HG02610 (cell line): ENCODE results near the gene CATSPERE.

Source experiments
- ATAC-seq: cut with Tn5 transposase; IDR thresholded peaks from one replicate; pipeline ENCODE4 v1.9.1; 2021; ENCODE audit warnings: mild to moderate bottlenecking, moderate library complexity; ENCODE audit not compliant: unreplicated experiment

The CATSPERE gene, protein sequence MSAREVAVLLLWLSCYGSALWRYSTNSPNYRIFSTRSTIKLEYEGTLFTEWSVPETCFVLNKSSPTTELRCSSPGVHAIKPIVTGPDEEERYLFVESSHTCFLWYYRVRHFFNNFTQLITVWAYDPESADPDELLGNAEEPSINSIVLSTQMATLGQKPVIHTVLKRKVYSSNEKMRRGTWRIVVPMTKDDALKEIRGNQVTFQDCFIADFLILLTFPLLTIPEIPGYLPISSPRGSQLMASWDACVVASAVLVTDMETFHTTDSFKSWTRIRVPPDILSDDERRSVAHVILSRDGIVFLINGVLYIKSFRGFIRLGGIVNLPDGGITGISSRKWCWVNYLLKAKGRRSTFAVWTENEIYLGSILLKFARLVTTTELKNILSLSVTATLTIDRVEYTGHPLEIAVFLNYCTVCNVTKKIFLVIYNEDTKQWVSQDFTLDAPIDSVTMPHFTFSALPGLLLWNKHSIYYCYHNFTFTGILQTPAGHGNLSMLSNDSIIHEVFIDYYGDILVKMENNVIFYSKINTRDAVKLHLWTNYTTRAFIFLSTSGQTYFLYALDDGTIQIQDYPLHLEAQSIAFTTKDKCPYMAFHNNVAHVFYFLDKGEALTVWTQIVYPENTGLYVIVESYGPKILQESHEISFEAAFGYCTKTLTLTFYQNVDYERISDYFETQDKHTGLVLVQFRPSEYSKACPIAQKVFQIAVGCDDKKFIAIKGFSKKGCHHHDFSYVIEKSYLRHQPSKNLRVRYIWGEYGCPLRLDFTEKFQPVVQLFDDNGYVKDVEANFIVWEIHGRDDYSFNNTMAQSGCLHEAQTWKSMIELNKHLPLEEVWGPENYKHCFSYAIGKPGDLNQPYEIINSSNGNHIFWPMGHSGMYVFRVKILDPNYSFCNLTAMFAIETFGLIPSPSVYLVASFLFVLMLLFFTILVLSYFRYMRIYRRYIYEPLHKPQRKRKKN

GRCh38 chr1:244461245-244462071 is at the start of gene CATSPERE:
Gene CATSPERE, plus strand, starts transcription at chr1:244461273. Its CDS starts 157 bp downstream, at chr1:244461430.
- ATAC-seq: peak; percentile 98

- no peak for ATAC-seq
These were observed 48.9 kb upstream of the CATSPERE start for GRCh38 chr1:244412176-244412575.

GRCh38 chr1:244413736-244414135 is 47.3 kb upstream of the CATSPERE start:
- no peak for ATAC-seq

GRCh38 chr1:244414543-244414942 is 46.5 kb upstream of the CATSPERE start:
- ATAC-seq: no peak

GRCh38 chr1:244419024-244419423 is 42.0 kb upstream of the CATSPERE start:
- ATAC-seq: no peak

GRCh38 chr1:244422174-244422573 is 38.9 kb upstream of the CATSPERE start:
- ATAC-seq: no peak

DNA sequence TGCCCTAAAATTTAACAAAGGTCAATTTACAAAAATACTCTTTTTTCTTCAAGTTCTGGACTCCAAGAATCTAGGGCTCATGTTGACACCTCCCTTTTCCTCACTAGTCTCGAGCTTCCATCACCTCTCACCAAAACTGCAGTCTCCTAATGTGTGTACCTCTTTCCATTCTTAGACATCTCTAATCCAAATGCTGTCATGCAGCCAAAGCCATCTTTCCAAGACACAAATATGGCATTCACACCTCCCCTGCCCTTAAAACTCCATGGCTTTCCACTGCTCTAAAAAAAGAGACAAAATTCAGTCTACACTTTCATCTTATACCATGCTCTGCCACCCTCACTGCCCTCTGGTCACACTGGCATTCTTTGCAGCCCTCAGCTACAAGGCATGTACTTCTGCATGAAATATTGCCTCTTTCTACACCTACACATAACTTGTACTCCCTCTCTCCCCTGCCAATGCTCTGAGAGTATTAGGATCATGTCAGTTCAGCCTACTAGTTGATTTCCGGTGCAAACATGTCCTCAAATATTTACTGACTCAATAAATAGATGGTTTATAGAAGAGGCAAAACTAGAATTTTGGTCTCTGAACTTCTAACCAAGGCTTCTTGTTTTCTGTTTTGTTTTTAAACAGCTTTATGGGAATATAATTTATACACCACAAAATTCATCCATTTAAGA is 36.3 kb upstream of the CATSPERE start:
- ATAC-seq: no peak

- no peak for ATAC-seq
These were observed 33.4 kb upstream of the CATSPERE start for GRCh38 chr1:244427647-244428046.

GRCh38 chr1:244429818-244430217 is 31.3 kb upstream of the CATSPERE start:
- no peak for ATAC-seq

- no peak for ATAC-seq
These were observed 29.9 kb upstream of the CATSPERE start for GRCh38 chr1:244431166-244431565.

DNA sequence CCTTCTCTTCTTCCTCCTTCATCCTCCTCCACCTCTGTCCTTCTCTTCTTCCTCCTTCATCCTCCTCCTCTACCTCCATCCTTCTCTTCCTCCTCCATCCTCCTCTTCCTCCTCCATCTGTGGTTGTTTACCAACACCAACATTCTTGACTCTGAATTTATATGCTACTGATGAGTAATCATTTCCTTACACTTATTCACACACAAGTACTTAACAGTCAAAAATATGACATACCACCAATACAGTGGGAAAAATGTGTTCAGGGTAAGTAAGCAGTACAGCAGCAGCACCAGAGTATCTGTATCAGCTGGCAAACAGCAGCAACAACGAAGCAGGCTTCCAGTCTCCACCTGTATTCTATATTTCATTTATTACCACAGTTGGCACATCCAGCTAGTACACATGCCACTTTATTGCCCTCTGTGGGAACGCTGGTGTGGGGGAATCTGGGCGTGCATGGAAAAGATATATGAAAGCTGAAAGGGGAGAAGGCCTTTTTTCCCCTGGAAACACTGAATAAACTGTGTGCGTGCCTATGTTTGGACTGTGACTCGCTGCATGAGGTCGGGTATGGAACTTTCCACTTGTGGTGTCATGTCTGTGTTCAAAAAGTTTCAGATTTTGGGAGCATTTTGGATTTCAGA is 25.4 kb upstream of the CATSPERE start:
- ATAC-seq: no peak

DNA sequence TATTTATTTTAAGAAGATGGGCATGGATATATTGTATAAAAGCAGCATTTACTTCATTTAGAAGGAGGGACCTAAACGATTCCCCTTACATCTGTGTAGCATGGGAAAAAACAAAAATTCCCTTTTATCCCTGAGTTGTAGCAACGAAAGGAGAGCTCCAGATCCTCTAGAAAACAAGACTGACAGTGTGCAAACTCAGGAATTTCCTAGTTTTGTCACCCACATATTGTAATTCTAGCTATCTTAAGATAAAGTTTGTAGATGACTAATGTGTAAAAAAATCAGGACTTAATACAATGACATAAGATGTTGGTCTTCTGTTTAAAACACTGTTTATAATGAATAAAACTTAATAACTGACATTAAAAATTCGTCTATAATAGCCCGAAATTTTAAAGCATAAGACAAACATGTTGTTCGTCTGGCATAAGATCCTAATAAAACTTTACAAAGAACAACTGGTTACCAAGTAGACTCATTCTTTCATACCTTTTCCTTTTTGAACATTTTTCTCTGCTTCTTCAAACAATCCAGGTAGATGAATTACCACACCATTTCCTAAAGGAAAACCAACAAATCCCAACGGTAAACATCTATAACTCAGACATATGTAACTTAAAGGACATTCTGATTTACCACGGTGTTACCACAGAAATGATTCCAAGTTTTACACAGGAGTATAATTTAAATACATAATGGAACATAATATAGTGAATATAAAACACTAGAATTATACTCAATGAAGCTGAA is 24.6 kb upstream of the CATSPERE start:
- ATAC-seq: no peak

DNA sequence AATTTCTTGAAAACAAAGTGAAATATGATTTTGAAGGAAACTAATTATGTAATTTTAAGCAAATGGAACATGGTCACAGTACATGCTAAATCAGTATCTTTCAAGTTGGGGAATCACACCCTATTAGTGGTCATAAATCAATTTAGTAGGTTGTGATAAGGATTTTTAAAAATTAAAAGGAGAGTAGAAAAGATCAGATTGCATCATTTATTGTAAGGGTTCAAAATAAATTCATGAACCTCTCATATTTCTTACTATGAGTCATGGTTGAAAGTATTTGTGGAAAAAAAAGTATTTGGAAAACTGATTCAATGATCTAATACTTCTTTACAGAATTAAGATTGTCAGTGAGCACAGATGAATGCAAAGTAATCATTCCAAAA is 24.0 kb upstream of the CATSPERE start:
- ATAC-seq: no peak

DNA sequence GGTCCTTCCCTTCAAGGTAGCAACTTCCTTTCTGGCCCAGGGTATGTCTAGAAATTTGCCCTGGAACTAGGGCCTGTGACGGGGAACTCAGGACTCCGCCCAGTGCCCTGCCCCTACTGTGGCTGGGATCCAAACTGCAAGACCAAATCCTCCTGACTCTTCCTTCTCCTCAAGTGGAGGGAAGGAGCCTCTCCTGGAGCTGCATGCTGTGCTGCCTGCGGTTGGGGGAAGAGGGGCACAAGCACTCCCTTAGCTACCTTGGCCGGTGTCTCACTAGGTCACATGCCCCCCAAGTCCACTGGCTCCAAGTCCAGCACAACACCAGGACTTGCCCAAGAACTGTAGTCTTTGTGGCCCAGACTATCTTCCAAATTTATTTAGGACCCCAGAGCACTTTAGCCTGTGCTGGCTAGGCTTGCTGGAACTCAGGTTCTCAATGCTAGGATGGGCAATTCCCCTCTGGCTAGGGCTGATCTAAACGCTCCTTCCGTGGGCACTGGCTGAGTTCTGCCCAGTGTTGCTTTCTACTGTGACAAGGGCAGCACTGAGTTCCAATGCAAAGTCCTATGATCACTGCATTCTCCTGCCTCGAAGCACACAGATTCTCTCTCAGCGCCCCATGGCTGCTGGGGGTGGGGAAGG is 21.6 kb upstream of the CATSPERE start:
- ATAC-seq: no peak

DNA sequence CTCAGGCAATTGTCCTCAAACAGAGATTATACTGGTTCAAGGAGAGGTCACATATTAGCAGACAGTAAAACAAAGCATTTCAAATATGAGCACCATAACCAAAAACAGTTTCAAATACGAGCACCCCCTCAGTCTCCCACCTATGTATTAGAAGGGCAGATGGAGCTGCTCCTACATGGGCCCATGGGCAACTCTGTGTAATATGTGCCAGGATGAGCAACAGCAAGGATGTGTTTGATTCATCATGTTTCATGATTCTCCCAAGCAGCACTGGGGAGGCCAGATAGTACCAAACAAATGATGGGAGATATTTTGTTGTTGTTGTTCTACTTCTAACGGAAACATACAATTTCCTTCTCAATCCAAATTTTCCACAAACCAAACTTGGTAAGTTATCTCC is 18.2 kb upstream of the CATSPERE start:
- no peak for ATAC-seq

- ATAC-seq: no peak
These were observed 16.2 kb upstream of the CATSPERE start for GRCh38 chr1:244444854-244445253.

DNA sequence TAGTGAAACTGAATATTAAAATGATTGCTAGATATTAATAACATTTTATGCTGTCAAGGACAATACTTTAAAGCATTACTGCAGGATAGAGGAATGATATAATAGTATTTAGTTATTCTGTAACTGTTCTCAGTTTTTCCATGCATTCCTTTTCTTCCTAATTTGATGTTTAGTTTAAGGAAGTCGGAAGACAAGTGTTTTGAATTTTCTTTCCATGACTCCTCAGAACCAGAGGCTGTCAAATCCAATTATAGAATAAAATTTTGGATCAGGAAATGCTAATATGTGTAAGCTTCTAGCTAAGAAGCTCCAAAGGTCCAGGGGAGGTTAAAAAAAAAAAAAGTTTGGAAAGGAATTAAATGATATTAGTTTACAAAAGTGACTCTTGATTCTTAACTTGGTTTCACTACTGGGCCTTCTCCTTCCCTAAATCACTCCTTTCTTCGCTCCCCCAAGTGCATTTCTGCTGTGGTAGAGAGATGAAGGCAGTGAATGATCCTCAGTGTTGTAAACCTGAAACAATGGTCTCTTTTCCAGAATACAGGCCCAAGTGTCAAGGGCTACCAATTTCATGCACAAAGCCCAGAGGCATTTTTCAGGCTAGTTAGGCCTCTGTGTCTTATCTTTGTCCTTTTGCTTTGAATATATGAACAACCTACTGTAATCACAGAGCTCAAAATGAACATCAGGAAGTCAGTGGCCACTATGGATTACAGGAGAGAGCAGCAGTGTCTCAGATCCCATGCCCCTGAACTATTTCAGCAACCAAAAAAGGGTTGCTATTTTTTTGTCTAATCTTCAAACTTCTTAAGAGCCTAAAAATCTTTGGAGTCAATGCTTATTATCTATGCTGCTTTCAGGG is 15.5 kb upstream of the CATSPERE start:
- ATAC-seq: no peak

DNA sequence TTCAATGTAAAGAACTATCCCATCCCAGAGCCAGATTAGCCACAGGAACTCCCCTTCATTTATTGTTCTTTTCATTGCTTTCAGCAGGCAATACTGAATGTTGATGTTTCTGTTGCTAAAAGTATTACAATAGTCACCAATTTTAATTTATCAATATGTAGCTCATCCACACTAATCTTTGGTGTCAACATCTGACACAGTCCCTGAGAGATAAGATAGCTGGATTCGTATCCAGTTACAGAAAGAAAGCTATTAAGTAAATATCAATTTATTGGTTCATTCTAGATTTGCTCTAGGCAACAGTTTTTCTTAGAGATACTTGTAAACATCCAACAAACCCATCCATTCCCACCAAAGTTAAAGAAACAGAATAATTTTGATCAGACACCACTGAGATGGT is 14.0 kb upstream of the CATSPERE start:
- ATAC-seq: no peak
